Liver (tissue), 9 donors: ENCODE measurements around the gene PIPOX. TPM values are rescaled to one million over a fixed set of nuclear protein-coding genes. Genes with fewer than 3 reads are reported as not detected.

Experiments
- DNase-seq: peaks from one replicate; pipeline ENCODE4 v3.0.0-alpha.2; 2017; ENCODE audit warnings: low spot score
- H3K27ac ChIP-seq, 2 donors: one replicate each; pipeline ENCODE4 v1.7.0; 2013; ENCODE audit warnings: inconsistent platforms in 2 of 2, low read length in 2 of 2, control low read depth in 1 of 2, low read depth in 1 of 2, mild to moderate bottlenecking in 1 of 2
- H3K27me3 ChIP-seq, 4 donors: one replicate each; pipeline versions ENCODE4 v1.6.1 to v1.7.0; 2013; ENCODE audit warnings: low read length in 3 of 4, inconsistent platforms in 1 of 4, mild to moderate bottlenecking in 1 of 4, moderate library complexity in 1 of 4; ENCODE audit not compliant: control insufficient read depth in 4 of 4, insufficient read depth in 4 of 4
- H3K36me3 ChIP-seq, 4 donors: one replicate each; pipeline versions ENCODE4 v1.6.1 to v1.7.0; 2013; ENCODE audit warnings: low read length in 3 of 4, mild to moderate bottlenecking in 3 of 4, low read depth in 1 of 4, moderate library complexity in 1 of 4; ENCODE audit not compliant: control insufficient read depth in 4 of 4, insufficient read depth in 3 of 4
- H3K4me1 ChIP-seq, 4 donors: one replicate each; pipeline versions ENCODE4 v1.6.1 to v1.7.0; 2013; ENCODE audit warnings: low read length in 3 of 4, mild to moderate bottlenecking in 3 of 4, moderate library complexity in 1 of 4; ENCODE audit not compliant: control insufficient read depth in 4 of 4, insufficient read depth in 4 of 4
- H3K4me3 ChIP-seq, 3 donors: one replicate each; pipeline versions ENCODE4 v1.6.1 to v1.7.0; 2013; ENCODE audit warnings: low read length in 3 of 3, control low read depth in 1 of 3, low read depth in 1 of 3, mild to moderate bottlenecking in 1 of 3
- H3K9ac ChIP-seq, 2 donors: one replicate each; pipeline ENCODE4 v1.7.0; 2013; ENCODE audit warnings: low read length in 2 of 2, mild to moderate bottlenecking in 2 of 2, moderate library complexity in 2 of 2, control low read depth in 1 of 2, low read depth in 1 of 2
- H3K9me3 ChIP-seq, 4 donors: one replicate each; pipeline versions ENCODE4 v1.6.1 to v1.7.0; 2013; ENCODE audit warnings: low read length in 3 of 4; ENCODE audit not compliant: control insufficient read depth in 4 of 4
- CTCF ChIP-seq: fragments of 150-350 bp; IDR thresholded peaks from 2 replicates; pipeline ENCODE4 v1.5.1; 2017; ENCODE audit warnings: improper control_type of control experiment, low read depth, low read length; ENCODE audit not compliant: missing input control
- EGR1 ChIP-seq, 2 donors: IDR thresholded peaks; 2 replicates each; pipeline ENCODE4 v1.6.1; 2016 to 2018; ENCODE audit warnings: antibody characterized with exemption in 2 of 2, low read depth in 2 of 2
- FOXA1 ChIP-seq: IDR thresholded peaks from 2 replicates; pipeline ENCODE4 v1.6.1; 2016; ENCODE audit warnings: antibody characterized with exemption
- GABPA ChIP-seq, 2 donors: IDR thresholded peaks in 1 of 2; conservative IDR thresholded peaks in 1 of 2; 2 replicates each; pipeline ENCODE4 v1.6.1; 2016; ENCODE audit warnings: antibody characterized with exemption in 2 of 2, mild to moderate bottlenecking in 1 of 2, moderate library complexity in 1 of 2
- JUND ChIP-seq, 2 donors: IDR thresholded peaks; 2 replicates each; pipeline ENCODE4 v1.6.1; 2016; ENCODE audit warnings: antibody characterized with exemption in 2 of 2
- REST ChIP-seq: IDR thresholded peaks from 2 replicates; pipeline ENCODE4 v1.6.1; 2016; ENCODE audit warnings: antibody characterized with exemption, mild to moderate bottlenecking
- RXRA ChIP-seq, 2 donors: IDR thresholded peaks; 2 replicates each; pipeline ENCODE4 v1.6.1; 2017 to 2018; ENCODE audit warnings: antibody characterized with exemption in 2 of 2, mild to moderate bottlenecking in 1 of 2
- SP1 ChIP-seq: IDR thresholded peaks from 2 replicates; pipeline ENCODE4 v1.6.1; 2018; ENCODE audit warnings: antibody characterized with exemption, mild to moderate bottlenecking
- YY1 ChIP-seq: IDR thresholded peaks from 2 replicates; pipeline ENCODE4 v1.6.1; 2016; ENCODE audit warnings: antibody characterized with exemption, mild to moderate bottlenecking
- ZBTB33 ChIP-seq: IDR thresholded peaks from 2 replicates; pipeline ENCODE4 v1.6.1; 2016; ENCODE audit warnings: antibody characterized with exemption
- WGBS: extraction: QIAGEN DNeasy Blood & Tissue Kit; methylation state at CpG from one replicate; pipeline ENCODE4 v1.1.7; 2013; 5-methylcytosine and 5-hydroxymethylcytosine counted together
- polyA plus RNA-seq, 2 donors: library from polyadenylated mRNA; stranded (reverse) in 1 of 2; unstranded in 1 of 2; fragments of 200-250 nt in 1 of 2; fragments of >200 nt in 1 of 2; fragmentation: Nextera tagmentation in 1 of 2; extraction: Ambion mirVana in 1 of 2; gene quantifications; one replicate each; pipeline versions ENCODE4 v1.2.1 to v1.2.3, GENCODE V29; 2013 to 2015
- total RNA-seq, 2 donors: library from RNA; depleted of rRNA; stranded (reverse); fragments of >200 nt; gene quantifications; one replicate each; pipeline ENCODE4 v1.2.3, GENCODE V29; 2014
- TF ChIP-seq, protein P1 (sequence below): IDR thresholded peaks from 2 replicates; pipeline ENCODE4 v1.6.1; 2016; ENCODE audit warnings: antibody characterized with exemption
- TF ChIP-seq, protein P2 (sequence below): IDR thresholded peaks from 2 replicates; pipeline ENCODE4 v1.6.1; 2016; ENCODE audit warnings: antibody characterized with exemption
- donor health status: healthy.
- donor health status: healthy.
- donor health status: healthy.
- donor health status: healthy.
- donor health status: healthy.

PIPOX gene
- total and polyA plus RNA-seq, 4 donors = 19.3 to 227 (median 158) TPM

DNA sequence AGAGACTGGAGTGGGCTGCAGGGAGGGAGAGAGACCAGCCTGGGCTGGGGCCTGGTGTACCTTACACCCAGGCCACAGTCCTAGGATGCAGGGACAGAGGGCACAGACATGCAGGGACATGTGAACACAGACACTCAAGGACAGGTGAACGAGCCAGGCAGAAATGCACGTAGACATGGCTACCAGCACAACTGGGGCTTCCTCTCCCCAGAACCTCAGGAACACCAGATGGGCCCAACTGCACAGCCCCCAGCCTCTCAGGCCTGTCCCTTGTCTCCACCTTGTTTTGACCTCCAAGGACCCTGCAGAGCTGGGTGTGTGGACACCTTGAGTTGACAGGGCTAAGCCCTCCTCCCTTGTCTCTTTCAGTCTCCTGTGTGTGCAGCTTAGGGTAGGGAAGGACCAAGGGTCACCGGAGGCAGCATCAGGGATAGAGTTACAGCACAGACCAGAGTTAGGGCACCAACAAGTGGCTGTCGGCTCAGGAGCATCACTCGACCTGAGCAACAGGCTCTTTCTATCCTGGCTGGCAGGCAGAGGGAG is 46.3 kb upstream of the PIPOX start:
- no peak for DNase-seq
- Histone ChIP-seq H3K36me3 (no peaks in the 10 kb centered on the region), H3K9me3 (no peaks in the 10 kb centered on the region), H3K27ac (no peak overlapping the region), H3K4me3 (no peak overlapping the region), H3K4me1 (peaks cover 14 to 25% (median 24%) of the 10 kb centered on the region in 4 donors), H3K27me3 (no peaks in the 10 kb centered on the region), H3K9ac (no peak overlapping the region)
- 77% methylated on average over 5 of the region's 5 CpGs for WGBS
- TF ChIP-seq JUND (IDR thresholded peaks at IDR 0.05) (no peak), YY1 (no peak), CTCF (no peak), EGR1 (IDR thresholded peaks at IDR 0.05; ENCODE audit: low read depth in 2 of 2) (no peak), FOXA1 (no peak)
- TF ChIP-seq, protein P1, sequence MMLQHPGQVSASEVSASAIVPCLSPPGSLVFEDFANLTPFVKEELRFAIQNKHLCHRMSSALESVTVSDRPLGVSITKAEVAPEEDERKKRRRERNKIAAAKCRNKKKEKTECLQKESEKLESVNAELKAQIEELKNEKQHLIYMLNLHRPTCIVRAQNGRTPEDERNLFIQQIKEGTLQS = no peak

- TF ChIP-seq, protein P2, sequence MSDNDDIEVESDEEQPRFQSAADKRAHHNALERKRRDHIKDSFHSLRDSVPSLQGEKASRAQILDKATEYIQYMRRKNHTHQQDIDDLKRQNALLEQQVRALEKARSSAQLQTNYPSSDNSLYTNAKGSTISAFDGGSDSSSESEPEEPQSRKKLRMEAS = no peak
- TF ChIP-seq YY1 (no peak), ZBTB33 (no peak), CTCF (no peak), GABPA (IDR thresholded peaks at IDR 0.05 in 1 of 2, conservative IDR thresholded peaks at IDR 0.05 in 1 of 2) (no peak), SP1 (no peak), RXRA (IDR thresholded peaks at IDR 0.05) (no peak), REST (no peak)
- no peak for DNase-seq
- WGBS = 94% methylated on average over 1 of the region's 1 CpG
- Histone ChIP-seq H3K27ac (no peak overlapping the region), H3K4me3 (no peak overlapping the region), H3K9ac (no peak overlapping the region), H3K4me1 (peaks cover 8 to 14% (median 13%) of the 10 kb centered on the region in 4 donors), H3K27me3 (no peaks in the 10 kb centered on the region), H3K36me3 (no peaks in the 10 kb centered on the region), H3K9me3 (no peaks in the 10 kb centered on the region)
These were observed 45.1 kb upstream of the PIPOX start for GRCh38 chr17:28997806-28998205.
